ENCODE measurements around the gene PLLP. TPM values are rescaled to one million over a fixed set of nuclear protein-coding genes. Genes with fewer than 3 reads are reported as not detected.

Gene PLLP
- total and polyA plus RNA-seq, 2 experiments from 2014 or later: 1.3 to 6.1 TPM

DNA sequence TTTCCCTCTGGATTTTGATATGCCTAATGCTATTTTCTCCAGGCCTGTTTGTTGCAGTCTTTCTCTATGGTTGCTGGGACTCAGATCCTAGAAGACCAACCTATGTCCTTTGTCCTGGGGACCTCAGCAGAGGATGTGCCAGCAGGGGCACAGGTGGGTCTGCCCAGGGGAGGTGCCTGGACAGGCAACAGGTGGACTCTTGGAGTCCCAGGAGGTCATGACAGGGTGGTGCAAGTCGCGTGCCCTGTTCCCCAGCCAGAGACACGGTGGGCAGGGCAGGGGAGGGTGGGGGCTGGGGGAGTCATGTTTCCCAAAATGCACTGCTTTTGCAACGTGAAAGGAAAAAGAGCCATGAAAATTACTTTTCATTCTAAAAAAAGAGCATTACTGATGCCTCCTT, 26.3 kb upstream of the PLLP start (continued):
- no peak for TF ChIP-seq EZH2phosphoT487 (IDR thresholded peaks at IDR 0.05; ENCODE audit: unreplicated experiment)
- TF ChIP-seq EZH2 (IDR thresholded peaks at IDR 0.05; ENCODE audit: low read depth, unreplicated experiment): no peak
- TF ChIP-seq STAT1 (IDR thresholded peaks at IDR 0.05; ENCODE audit: unreplicated experiment): no peak

GRCh38 chr16:57308041-57308440, 23.6 kb upstream of the PLLP start:
- no peak for ATAC-seq
- no peaks in the 10 kb centered on the region; the same call in 2 of the 3 replicates for H3K4me1 Mint-ChIP-seq
- Histone ChIP-seq H3K27me3 (ENCODE audit: insufficient read depth) (no peaks in the 10 kb centered on the region), H3K4me3 (no peak overlapping the region), H3K36me3 (ENCODE audit: insufficient read depth) (no peaks in the 10 kb centered on the region), H4K20me1 (replicated peaks; ENCODE audit: insufficient read depth) (no peaks in the 10 kb centered on the region), H3K4me1 (ENCODE audit: insufficient read depth) (no peaks in the 10 kb centered on the region), H3K79me2 (replicated peaks; ENCODE audit: insufficient read depth) (no peaks in the 10 kb centered on the region), H3K9me2 (ENCODE audit: insufficient read depth) (no peaks in the 10 kb centered on the region), H2AFZ (no peak overlapping the region), H3K27ac (ENCODE audit: low read depth) (no peak overlapping the region), H3F3A (replicated peaks; ENCODE audit: low read depth) (no peaks in the 10 kb centered on the region), H3K4me2 (no peak overlapping the region)
- no peaks in the 10 kb centered on the region for H3K36me3 Mint-ChIP-seq (ENCODE audit: low read depth)
- no peaks in the 10 kb centered on the region for H3K9me3 Mint-ChIP-seq
- H3K27me3 Mint-ChIP-seq (ENCODE audit: insufficient read depth, low read depth, poor library complexity): peaks cover 5% of the 10 kb centered on the region
- no peak for DNase-seq (ENCODE audit: low spot score)
- no peak overlapping the region for H3K4me3 Mint-ChIP-seq
- no peak overlapping the region for H3K27ac Mint-ChIP-seq
- no peak for TF ChIP-seq ZNF462 (CRISPR knock-in tag; IDR thresholded peaks at IDR 0.05)
- TF ChIP-seq CREB1 (CRISPR knock-in tag; IDR thresholded peaks at IDR 0.05; ENCODE audit: low read depth): no peak
- TF ChIP-seq ZNF331 (CRISPR knock-in tag; IDR thresholded peaks at IDR 0.05; ENCODE audit: low read depth): no peak
- TF ChIP-seq STAT1 (IDR thresholded peaks at IDR 0.05; ENCODE audit: unreplicated experiment): no peak
- no peak for TF ChIP-seq ZNF114 (CRISPR knock-in tag; IDR thresholded peaks at IDR 0.05)
- no peak for TF ChIP-seq EZH2phosphoT487 (IDR thresholded peaks at IDR 0.05; ENCODE audit: unreplicated experiment)
- TF ChIP-seq, protein P1, sequence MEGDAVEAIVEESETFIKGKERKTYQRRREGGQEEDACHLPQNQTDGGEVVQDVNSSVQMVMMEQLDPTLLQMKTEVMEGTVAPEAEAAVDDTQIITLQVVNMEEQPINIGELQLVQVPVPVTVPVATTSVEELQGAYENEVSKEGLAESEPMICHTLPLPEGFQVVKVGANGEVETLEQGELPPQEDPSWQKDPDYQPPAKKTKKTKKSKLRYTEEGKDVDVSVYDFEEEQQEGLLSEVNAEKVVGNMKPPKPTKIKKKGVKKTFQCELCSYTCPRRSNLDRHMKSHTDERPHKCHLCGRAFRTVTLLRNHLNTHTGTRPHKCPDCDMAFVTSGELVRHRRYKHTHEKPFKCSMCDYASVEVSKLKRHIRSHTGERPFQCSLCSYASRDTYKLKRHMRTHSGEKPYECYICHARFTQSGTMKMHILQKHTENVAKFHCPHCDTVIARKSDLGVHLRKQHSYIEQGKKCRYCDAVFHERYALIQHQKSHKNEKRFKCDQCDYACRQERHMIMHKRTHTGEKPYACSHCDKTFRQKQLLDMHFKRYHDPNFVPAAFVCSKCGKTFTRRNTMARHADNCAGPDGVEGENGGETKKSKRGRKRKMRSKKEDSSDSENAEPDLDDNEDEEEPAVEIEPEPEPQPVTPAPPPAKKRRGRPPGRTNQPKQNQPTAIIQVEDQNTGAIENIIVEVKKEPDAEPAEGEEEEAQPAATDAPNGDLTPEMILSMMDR (conservative IDR thresholded peaks at IDR 0.05; ENCODE audit: low read depth in 2 of 2): no peak
- no peak for TF ChIP-seq ETS1 (IDR thresholded peaks at IDR 0.05)
- TF ChIP-seq JUNB (IDR thresholded peaks at IDR 0.05; ENCODE audit: unreplicated experiment): no peak
- TF ChIP-seq NANOG (IDR thresholded peaks at IDR 0.05; ENCODE audit: borderline replicate concordance): no peak
- no peak for TF ChIP-seq EZH2 (IDR thresholded peaks at IDR 0.05; ENCODE audit: low read depth, unreplicated experiment)
- TF ChIP-seq POLR2AphosphoS5 (IDR thresholded peaks at IDR 0.05; ENCODE audit: low read depth): no peak
- TF ChIP-seq REST (IDR thresholded peaks at IDR 0.05; ENCODE audit: unreplicated experiment): no peak

Measured in GM23338 (cell line).